Activated CD4-positive, alpha-beta T cell treated with anti-CD3 and anti-CD28 coated beads for 24 hours (primary cell): ENCODE measurements around the gene RASA4B.

Experiments
- DNase-seq, 2 donors: peaks; one replicate each; pipeline ENCODE4 v3.0.0-alpha.2; 2020; ENCODE audit warnings: low read depth in 2 of 2

RASA4B gene

DNA sequence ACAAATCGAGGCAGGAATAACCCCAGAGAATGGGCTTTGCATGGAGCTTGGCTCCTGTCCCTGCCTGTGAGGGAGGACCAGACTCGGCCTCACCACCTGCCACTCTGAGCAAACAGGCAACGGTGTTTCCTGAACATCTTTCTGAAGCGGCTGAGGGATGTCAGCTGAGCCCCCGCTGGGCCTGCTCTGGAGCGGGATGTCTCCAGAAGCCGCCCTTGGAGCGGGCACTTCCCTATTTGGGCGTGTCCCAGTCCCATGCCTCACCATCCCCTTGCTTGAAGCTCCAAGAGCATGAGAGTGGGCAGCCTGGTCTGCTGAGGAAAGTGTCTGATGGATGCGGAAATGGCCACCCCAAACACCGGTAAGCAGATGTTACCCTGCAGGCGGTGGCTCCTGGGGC lies 63.1 kb downstream of the RASA4B start:
- DNase-seq = no peak

DNA sequence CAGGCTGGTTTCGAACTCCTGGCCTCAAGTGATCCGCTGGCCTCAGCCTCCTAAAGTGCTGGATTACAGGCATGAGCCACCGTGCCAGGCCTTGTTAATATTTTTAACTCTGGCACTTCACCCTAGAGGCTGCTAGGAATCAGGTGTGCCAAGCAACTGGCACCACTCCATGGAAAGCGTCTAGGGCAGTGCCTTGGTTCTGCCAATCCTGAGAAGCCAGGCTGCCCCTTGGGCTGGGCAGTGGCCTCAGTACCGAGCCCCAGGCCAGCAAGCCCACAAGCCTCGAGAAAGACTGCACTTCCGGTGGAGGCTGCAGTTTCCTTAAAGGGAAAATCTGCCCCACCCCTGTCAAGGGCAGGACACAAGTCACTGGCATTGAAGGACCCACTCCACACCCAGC lies 64.3 kb downstream of the RASA4B start:
- DNase-seq = no peak

DNA sequence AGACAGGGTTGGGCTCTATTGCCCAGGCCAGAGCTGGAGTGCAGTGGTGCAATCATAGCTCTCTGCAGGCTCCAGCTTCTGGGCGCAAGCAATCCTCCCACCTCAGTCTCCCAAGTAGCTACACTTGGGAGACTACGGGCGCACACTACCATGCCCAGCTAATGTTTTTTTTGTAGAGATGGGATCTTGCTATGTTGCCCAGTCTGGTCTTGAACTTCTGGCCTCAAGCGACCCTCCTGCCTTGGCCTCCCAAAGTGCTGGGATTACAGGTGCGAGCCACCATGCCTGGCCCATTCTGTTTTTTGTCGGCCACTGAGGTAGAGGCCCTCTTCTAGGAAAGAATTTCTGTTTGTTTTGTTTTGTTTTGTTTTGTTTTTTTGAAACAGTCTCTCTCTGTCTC lies 65.1 kb downstream of the RASA4B start:
- DNase-seq = no peak

DNA sequence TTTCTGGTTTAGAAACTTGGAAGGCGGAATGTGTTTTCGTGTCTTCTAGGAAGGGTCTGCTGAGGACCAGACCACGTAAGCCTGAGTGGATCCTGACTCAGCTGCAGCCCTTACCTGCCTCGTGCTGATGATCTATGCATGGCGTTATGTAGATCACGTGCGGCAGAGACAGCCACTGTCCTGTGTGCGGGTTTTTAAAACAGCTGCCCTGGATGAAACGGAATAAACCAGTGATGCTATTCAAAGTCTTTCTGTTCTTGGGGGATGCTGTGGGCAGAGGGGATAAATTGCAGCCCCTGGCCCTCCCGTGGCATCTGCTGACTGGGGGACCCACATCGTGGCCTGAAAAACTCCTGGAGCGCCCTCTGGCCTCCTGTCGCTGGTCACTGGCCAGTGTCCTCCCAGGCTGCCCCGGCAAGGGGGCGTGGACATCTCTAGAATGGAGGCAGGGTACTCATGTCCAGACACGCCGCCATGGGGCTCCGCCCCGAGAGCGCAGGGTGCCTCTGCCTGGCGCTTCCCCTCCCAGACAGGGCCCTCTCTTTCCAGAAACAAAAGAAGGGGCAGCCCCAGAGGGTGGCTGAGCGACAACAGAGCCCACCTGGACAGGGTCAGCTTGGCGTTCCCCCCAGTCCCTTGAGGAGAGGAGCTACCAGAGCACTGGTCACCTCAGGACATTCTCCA lies 66.1 kb downstream of the RASA4B start:
- DNase-seq = no peak

DNA sequence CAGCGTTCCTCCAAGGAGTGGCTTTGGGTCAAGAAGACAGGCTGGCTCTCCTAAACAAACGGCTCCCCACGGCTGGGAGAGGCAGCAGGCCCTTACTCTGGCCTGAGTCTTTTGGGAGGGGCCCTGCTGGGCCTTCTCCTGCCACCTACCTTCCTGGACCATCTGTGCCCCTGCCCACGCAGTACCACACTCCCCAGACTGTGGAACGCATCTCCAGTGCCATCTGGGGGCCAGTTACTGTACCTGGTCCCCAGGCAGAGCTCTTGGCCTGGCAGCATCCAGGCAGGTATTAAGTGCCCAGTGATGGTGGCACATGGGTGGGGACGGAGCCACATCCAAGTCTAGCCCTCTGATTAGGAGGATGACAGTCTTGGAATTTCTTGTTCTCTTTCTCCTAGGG lies 67.3 kb downstream of the RASA4B start:
- no peak for DNase-seq

DNA sequence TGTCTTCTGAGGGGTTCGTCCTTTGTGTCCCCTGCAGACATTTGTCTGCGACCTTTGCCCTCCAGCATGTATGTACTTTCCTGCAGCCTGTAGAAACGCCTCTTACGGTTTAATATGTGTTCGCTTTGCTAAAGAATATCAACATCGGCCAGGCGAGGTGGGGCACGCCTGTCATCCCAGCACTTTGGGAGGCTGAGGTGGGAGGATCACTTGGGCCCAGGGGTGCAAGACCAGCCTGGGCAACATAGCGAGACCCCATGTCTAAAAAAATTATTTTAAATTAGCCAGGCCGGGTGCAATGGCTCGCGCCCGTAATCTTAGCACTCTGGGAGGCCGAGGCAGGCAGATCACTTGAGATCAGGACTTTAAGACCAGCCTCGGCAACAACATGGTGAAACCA lies 68.4 kb downstream of the RASA4B start:
- no peak for DNase-seq

- no peak for DNase-seq
Observed at GRCh38 chr7:102447311-102447710, 70.3 kb downstream of the RASA4B start.

GRCh38 chr7:102446387-102447156 lies 71.0 kb downstream of the RASA4B start:
- DNase-seq = no peak

GRCh38 chr7:102445674-102446071 lies 71.9 kb downstream of the RASA4B start:
- DNase-seq = no peak

GRCh38 chr7:102444961-102445673 lies 72.5 kb downstream of the RASA4B start:
- no peak for DNase-seq

- no peak for DNase-seq
Observed at GRCh38 chr7:102439963-102440795, 77.4 kb downstream of the RASA4B start.

GRCh38 chr7:102436118-102436517 lies 81.5 kb downstream of the RASA4B start:
- DNase-seq = no peak

GRCh38 chr7:102434039-102434486 lies 83.5 kb downstream of the RASA4B start:
- no peak for DNase-seq

DNA sequence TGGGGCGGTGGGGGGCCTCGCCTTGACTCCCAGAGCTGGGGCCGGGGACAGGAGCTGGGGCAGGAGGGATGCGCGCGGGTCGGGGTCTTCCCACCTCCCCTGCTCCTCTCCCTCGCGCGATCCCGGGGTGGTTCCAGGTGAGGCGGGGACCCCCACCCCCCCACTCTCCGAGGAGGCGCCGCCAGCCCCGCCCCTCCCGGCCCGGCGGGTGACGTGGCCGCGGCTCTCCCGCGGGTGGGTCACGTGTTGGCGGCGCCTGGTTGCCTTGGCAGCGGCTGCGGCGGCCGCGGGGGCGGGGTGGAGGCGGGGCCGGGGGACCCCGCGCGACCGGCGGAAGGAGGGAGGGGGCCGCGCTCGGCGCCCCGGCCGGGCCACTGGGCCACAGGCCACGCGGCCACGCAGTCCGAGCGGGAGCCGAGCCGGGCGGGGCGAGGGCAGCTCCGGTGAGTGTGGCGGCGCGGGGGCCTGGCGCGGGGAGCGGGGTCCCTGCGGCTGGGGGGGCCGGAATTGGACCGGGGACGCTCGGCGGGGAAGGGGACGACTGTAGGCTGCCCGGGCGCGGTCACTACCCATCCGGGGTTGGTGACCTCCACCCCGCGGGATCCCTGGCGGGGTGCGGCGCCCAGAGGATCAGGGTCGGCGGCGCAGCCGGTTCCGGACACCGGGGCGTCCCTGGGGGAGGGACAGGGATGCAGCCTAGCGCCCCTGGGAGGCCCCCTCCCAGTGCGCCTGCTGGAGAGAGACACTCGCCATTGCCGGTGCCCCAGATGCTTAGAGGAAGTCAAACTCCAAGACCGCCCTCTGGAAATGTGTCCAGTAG lies 84.1 kb downstream of the RASA4B start, which contains the start of gene ORAI2:
TSS of gene ORAI2 (plus strand) at position 357 of the 820 bp plus-strand sequence. CDS start 5,382 bp downstream, outside the sequence.
- DNase-seq = peak; percentile 78 to 80
